HUES48 (cell line): Measurements from ENCODE around the gene EXD3.

Source experiments
- H3K27ac ChIP-seq: one replicate; pipeline ENCODE4 v1.7.0; 2013; ENCODE audit warnings: low read depth, low read length, inconsistent platforms
- H3K27me3 ChIP-seq: 2 replicates; pipeline ENCODE4 v1.6.1; 2013; ENCODE audit warnings: mild to moderate bottlenecking, low read length; ENCODE audit not compliant: control insufficient read depth, insufficient read depth
- H3K36me3 ChIP-seq: 2 replicates; pipeline ENCODE4 v1.6.1; 2013; ENCODE audit warnings: low read length; ENCODE audit not compliant: control insufficient read depth, insufficient read depth
- H3K4me1 ChIP-seq: 2 replicates; pipeline ENCODE4 v1.6.1; 2013; ENCODE audit warnings: mild to moderate bottlenecking, low read length; ENCODE audit not compliant: control insufficient read depth, insufficient read depth
- H3K4me3 ChIP-seq: 2 replicates; pipeline ENCODE4 v1.5.1; 2013; ENCODE audit warnings: mild to moderate bottlenecking, low read depth, low read length
- H3K9ac ChIP-seq: 2 replicates; pipeline ENCODE4 v1.6.1; 2013; ENCODE audit warnings: mild to moderate bottlenecking, low read depth, low read length, moderate library complexity
- H3K9me3 ChIP-seq: 2 replicates; pipeline ENCODE4 v1.6.1; 2013; ENCODE audit warnings: low read length; ENCODE audit not compliant: control insufficient read depth, insufficient read depth

EXD3 gene

GRCh38 chr9:137369061-137369787 is 53.7 kb downstream of the EXD3 start:
- peaks cover 5% of the 10 kb centered on the region for H3K9me3 ChIP-seq
- no peaks in the 10 kb centered on the region for H3K27me3 ChIP-seq

GRCh38 chr9:137368431-137369035 is 54.4 kb downstream of the EXD3 start:
- Histone ChIP-seq H3K4me3 (no peak overlapping the region), H3K4me1 (no peaks in the 10 kb centered on the region), H3K9ac (no peak overlapping the region), H3K27me3 (no peaks in the 10 kb centered on the region), H3K27ac (no peak overlapping the region), H3K36me3 (no peaks in the 10 kb centered on the region), H3K9me3 (peaks cover 5% of the 10 kb centered on the region)

More at GRCh38 chr9:137369061-137369787, 53.7 kb downstream of the EXD3 start:
- Histone ChIP-seq H3K27ac (no peak overlapping the region), H3K9ac (no peak overlapping the region), H3K4me3 (no peak overlapping the region), H3K4me1 (no peaks in the 10 kb centered on the region), H3K36me3 (no peaks in the 10 kb centered on the region)

- Histone ChIP-seq H3K36me3 (no peaks in the 10 kb centered on the region), H3K27ac (no peak overlapping the region), H3K4me3 (no peak overlapping the region), H3K9me3 (peaks cover 5% of the 10 kb centered on the region), H3K27me3 (no peaks in the 10 kb centered on the region), H3K4me1 (no peaks in the 10 kb centered on the region), H3K9ac (no peak overlapping the region)
Measured at GRCh38 chr9:137367506-137368430, 55.2 kb downstream of the EXD3 start.

GRCh38 chr9:137366891-137367381 is 56.0 kb downstream of the EXD3 start:
- H3K27me3 ChIP-seq, result no peaks in the 10 kb centered on the region
- no peak overlapping the region for H3K4me3 ChIP-seq
- H3K9ac ChIP-seq, result no peak overlapping the region
- peaks cover 8% of the 10 kb centered on the region for H3K9me3 ChIP-seq
- H3K36me3 ChIP-seq, result no peaks in the 10 kb centered on the region
- H3K27ac ChIP-seq, result no peak overlapping the region
- H3K4me1 ChIP-seq, result no peaks in the 10 kb centered on the region

GRCh38 chr9:137366445-137366810 is 56.5 kb downstream of the EXD3 start:
- Histone ChIP-seq H3K36me3 (no peaks in the 10 kb centered on the region), H3K4me3 (no peak overlapping the region), H3K9ac (no peak overlapping the region), H3K27me3 (no peaks in the 10 kb centered on the region), H3K27ac (no peak overlapping the region), H3K9me3 (peaks cover 12% of the 10 kb centered on the region), H3K4me1 (no peaks in the 10 kb centered on the region)

GRCh38 chr9:137365552-137366444 is 57.2 kb downstream of the EXD3 start:
- H3K27ac ChIP-seq, result no peak overlapping the region
- H3K27me3 ChIP-seq, result no peaks in the 10 kb centered on the region
- no peak overlapping the region for H3K9ac ChIP-seq
- no peaks in the 10 kb centered on the region for H3K4me1 ChIP-seq
- no peak overlapping the region for H3K4me3 ChIP-seq
- no peaks in the 10 kb centered on the region for H3K36me3 ChIP-seq
- peaks cover 12% of the 10 kb centered on the region for H3K9me3 ChIP-seq

- no peaks in the 10 kb centered on the region for H3K36me3 ChIP-seq
- H3K27me3 ChIP-seq, result no peaks in the 10 kb centered on the region
- H3K27ac ChIP-seq, result no peak overlapping the region
- no peak overlapping the region for H3K9ac ChIP-seq
- no peaks in the 10 kb centered on the region for H3K4me1 ChIP-seq
- no peak overlapping the region for H3K4me3 ChIP-seq
- H3K9me3 ChIP-seq, result peaks cover 12% of the 10 kb centered on the region
Measured at GRCh38 chr9:137365056-137365455, 57.9 kb downstream of the EXD3 start.

GRCh38 chr9:137359850-137360249 is 63.1 kb downstream of the EXD3 start:
- Histone ChIP-seq H3K9ac (no peak overlapping the region), H3K27me3 (no peaks in the 10 kb centered on the region), H3K9me3 (peaks cover 42% of the 10 kb centered on the region), H3K4me3 (no peak overlapping the region), H3K4me1 (no peaks in the 10 kb centered on the region), H3K36me3 (no peaks in the 10 kb centered on the region), H3K27ac (no peak overlapping the region)

- no peak overlapping the region for H3K27ac ChIP-seq
- no peak overlapping the region for H3K9ac ChIP-seq
- H3K36me3 ChIP-seq, result no peaks in the 10 kb centered on the region
- H3K4me3 ChIP-seq, result no peak overlapping the region
- H3K9me3 ChIP-seq, result peaks cover 58% of the 10 kb centered on the region
- H3K4me1 ChIP-seq, result no peaks in the 10 kb centered on the region
- H3K27me3 ChIP-seq, result no peaks in the 10 kb centered on the region
Measured at GRCh38 chr9:137358126-137358525, 64.8 kb downstream of the EXD3 start.

GRCh38 chr9:137357166-137357565 is 65.8 kb downstream of the EXD3 start:
- H3K27ac ChIP-seq, result no peak overlapping the region
- H3K4me1 ChIP-seq, result no peaks in the 10 kb centered on the region
- H3K36me3 ChIP-seq, result no peaks in the 10 kb centered on the region
- H3K4me3 ChIP-seq, result no peak overlapping the region
- no peak overlapping the region for H3K9ac ChIP-seq
- H3K27me3 ChIP-seq, result no peaks in the 10 kb centered on the region
- peaks cover 66% of the 10 kb centered on the region for H3K9me3 ChIP-seq
